ENCODE data around the gene PPBP.
"Not testable (repeated sequence)": the region's sequence is repeated elsewhere in the genome, so short reads cannot be mapped to it uniquely, and the experiment has no call there.

The PPBP gene

DNA sequence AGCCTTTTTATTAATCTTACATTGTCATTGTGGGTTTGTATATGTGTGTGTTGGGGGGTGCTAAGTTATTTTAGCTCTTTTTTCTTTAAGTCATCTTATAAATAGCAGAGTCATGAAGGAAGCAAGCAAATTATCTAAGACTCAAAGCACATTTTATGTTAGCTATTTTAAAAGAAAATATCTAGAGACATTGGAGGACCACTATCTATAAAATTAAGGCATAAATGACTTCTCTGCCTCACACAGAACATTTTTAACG is 3.7 kb upstream of the PPBP start:
- DNase-seq: no peak

DNA sequence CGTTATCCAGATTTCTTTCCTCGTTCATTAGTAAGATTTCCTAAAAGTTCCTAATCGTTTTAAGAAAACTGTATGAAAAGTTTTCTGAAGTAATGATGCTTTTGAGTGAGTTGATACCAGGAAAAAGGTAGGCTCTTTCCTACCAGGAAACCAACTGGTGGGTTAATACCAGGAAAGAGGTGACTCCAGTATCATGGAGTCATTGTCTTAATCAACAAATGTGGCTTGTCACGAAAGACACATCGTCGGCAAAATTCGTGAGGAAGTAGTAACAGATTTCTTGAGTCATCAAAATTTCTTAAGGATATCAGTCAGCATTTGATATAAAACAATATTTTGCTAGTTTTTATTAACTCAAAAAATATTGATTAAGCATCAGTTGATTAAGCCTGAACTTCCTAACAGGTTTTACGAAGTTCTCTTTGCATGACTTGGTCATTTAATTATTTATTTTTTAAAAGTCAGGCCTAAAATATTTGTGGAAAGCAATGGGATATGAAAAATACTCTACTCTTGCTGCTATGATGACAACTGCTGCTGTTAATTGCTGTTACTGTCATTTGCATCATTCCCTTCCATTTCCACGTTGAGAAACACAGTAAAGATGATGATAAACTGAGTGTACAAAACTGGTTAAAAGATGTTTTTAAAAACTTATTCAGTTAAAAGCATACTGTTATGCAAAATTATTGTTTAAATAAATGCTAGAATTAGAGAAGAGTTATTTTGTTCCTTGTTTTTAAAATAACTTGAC is 3.2 kb upstream of the PPBP start:
- no peak for DNase-seq

DNA sequence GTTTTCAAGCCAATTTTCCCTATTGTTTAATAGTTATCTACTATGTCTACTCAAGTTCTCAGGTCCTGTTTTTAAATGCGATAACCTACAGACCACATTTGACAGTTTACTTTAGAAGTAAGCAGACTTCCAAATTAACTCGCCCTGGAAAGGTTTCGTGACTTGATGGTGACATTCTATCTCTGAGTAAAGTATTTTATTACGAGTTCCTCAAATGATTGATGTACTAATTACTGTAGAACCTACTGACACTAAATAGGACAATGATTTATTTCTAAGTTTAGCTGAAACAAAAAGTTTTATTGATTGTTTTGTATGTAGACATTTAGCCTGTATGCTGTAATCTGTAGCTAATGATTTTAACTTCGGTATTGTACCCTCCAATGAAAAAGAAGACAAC is 1.9 kb upstream of the PPBP start:
- no peak for DNase-seq

DNA sequence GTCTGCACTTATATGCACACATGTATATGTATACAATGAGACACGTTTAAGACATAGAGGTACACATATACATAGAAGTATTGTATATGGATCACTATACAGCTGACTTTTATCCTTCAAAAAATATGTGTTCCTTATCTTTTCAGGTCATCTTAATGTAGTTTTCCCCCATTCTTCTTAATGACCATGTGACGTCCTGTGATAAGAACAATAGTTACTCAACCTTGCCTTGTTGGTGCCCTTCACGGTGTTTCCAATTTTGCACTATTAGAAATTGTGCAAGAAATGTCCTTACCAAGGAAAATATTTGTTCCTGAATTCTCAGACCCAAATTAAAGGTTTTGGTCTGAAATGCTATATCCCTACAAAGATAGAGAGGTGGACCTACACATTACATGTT is 1.0 kb upstream of the PPBP start:
- DNase-seq: no peak

DNA sequence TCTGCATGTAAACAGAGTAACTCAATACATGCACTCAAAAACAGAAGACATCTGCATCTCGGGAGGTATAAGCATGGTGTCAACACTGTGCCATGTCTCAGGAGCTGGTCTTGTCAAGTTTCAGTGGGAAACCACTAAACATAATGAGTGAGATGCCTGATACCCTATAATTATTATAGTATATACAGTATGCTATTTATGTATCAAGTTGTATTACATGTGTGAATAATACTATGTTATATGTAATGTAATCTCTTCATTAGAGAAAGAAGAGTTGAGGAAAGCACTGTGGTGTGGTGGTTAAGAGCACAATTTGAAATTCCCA is 2.5 kb downstream of the PPBP start:
- DNase-seq: no peak

DNA sequence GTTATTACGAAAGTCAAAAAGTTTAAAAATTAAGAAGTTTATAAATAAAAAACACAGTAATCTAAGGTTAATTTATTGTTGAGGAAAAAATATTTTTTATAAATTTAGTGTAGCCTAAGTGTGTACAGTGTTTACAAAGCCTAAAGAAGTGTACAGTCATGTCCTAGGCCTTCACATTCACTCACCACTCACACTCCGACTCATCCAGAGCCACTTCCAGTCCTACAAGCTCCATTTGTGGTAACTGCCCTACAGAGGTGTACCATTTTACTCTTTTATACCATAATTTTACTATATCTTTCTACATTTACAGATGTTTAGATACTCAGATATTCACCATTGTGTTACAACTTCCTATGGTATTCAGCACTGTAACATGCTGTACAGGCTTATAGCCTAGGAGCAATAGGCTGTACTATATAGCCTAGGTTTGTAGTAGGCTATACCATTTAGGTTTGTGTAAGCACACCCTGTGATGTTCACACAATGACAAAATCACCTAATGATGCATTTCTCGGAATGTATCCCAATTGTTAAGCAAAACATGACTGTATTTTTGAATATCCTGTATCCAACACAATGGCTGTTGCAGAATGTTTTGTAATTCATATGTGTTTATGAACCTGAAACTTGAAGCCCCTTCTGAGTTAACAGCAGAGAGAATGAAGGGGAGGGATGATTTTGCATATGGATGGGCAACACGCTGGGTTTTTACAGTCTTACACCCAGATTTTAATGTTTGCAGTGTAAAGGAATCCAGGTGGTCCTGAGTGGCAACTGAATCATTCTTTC is 3.1 kb downstream of the PPBP start:
- DNase-seq: no peak

DNA sequence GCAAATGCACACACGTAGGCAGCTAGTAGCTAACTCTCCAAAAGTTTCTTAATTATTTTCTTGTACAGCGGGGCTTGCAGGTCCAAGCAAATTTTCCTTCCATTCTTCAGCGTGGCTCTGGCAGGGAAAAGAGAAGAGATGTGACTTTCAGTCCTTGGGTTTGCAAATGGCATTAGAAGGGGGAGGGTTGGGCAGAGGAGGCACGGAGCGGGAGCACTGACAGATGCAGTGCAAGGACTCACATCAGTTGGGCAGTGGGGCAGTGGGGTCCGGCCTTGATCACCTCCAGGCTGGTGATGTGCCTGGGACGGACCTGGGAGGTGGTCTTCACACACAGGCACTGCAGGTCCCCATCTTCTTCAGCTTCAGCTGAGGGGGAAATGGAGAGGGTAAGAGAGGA is 6.8 kb downstream of the PPBP start:
- not testable (repeated sequence) for DNase-seq

DNA sequence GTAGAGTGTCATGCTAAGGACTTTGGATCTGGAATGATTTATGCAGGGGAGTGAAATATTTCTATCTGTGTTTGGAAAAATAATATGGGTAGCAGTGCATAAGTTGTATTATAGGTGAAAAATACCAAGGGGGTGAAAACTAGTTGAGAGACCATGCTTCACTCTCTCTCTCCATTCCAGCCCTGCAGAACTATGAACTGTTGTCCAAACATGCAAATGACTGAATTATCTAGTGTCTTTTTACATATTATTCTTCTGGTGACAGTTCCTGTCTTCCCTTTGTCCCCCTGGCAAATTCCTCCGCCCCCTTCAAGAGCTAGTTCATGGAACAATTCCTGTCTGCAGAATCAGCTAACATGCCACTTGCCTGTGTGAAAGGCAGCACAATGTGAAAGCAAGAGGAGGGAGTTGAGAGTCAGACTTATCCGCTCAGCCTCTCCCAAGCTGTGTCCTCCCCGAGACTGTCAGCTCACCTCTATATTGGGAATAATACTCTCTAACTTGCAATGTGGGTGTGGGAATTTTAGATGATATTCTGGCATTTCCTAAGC is 8.5 kb downstream of the PPBP start:
- DNase-seq: no peak

DNA sequence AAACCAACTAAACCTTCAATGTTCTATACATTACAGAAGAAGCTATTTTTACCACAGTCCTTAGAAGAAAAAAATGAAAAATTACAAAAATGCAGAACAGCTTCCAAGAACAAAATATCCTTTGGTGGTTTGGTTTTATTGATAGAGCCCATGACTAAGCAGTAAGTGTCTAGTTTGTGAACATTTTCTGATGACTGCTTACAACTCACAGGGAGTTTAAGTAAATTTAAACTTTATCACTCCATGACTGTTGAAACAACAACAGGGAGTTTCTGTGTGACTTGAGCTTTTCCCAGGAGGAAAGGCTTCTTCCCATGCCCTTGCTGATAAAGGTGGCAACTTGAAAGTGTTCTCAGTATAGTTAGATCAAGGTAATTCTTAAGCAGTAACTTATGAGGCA is 9.1 kb downstream of the PPBP start:
- DNase-seq: no peak

DNA sequence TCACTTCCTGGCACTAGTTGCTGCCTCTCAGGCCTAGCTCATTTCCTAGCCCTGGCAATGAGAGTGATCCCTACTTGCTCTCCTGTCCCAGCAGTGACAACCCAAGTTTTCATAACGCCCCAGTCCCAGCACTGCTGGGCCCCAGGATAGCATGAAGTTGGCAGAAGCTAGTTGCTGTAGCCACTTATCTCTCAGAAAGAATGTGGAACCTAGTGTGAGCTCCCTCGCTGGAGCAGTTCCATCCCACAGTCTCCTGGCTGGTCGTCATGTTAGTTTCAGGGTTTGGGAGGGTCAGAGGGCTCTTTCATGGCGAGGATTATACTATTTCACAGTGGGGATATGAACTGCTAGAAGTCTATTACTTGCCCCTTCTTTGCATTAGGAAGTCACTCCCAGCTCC is 11.3 kb downstream of the PPBP start:
- DNase-seq: no peak

DNA sequence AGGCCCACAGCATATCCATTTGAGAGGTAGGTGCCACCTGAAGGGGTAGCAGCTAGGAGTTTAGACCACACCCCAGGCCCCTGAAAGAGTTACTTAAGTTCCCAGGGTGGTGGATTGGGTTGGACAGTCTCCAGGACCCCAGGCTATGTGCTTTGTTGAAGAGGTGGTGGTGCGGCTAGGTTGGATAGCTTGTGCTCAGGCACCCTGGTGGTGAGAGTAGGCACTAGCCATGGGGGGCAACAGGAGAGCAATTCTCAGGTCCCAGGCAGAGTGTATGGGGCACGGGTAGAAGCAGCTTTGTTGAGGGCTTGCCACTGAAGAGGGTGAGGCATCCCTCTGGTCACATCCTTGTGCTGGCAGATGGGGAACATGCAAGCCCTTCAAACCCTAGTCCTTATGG is 11.8 kb downstream of the PPBP start:
- DNase-seq: no peak

DNA sequence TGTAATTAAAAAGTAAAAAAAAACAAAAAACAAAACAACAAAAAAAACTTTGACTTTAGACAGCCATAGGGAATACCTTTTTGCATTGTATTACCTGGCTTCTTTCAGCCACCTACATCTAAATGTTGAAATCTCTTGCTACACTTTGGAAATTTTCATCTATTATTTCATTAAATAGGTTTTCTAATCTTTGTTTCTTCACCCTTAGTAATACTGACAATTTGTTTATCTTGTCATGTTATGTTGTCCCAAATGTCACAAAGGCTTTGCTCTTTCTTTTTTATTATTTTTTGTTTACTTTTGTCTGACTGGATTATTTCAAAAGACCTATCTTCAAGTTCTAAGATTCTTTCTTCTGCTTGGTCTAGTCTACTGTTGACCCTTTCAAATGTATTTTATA is 13.6 kb downstream of the PPBP start:
- DNase-seq: no peak

DNA sequence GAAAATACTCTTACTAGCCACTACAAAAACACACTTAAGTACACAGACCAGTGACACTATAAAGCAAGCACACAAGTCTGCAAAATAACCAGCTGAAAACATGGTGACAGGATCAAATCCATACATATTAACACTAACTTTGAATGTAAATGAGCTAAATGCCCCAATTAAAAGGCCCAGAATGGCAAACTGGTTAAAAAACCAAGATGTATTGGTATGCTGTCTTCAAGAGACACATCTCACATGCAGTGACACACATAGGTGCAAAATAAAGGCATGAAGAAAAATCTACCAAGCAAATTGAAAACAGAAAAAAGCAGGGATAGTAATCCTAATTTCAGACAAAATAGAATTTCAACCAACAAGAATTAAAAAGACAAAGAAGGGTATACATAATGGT is 17.0 kb downstream of the PPBP start:
- DNase-seq: no peak

DNA sequence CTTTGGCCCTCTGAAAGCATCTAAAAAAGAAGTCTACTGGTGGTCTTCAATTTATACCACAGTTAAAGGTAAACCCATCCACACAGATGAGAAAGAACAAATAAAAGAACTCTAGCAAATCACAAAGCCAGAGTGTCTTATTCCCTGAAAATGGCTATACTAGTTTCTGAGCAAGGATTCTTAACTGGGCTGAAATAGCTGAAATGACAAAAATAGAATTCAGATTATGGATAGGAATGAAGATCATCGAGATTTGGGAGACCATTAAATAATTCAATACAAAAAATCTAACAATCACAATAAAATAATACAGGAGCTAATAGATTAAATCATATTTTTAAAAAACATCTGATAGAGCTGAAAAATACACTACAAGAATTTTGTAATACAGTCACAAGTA is 18.0 kb downstream of the PPBP start:
- no peak for DNase-seq

DNA sequence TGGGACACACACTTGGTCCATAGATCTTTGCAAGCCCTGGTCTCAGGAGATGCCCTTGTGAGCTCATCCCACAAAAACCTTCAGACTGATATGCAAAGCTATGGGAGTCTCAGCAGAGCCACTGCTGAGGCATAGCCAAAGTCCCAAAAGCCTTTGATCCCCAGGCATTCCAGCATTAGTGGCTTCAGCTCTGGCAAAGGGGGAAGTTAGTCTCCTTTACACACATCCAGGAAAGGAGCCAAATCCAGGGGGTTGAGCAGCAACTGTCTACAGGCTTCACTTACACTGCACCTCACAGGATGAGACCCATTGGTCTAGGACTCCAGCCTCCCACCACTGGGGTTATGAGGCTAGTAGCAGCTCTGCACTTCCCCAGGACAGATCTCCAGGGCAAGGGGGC is 20.1 kb downstream of the PPBP start:
- no peak for DNase-seq

DNA sequence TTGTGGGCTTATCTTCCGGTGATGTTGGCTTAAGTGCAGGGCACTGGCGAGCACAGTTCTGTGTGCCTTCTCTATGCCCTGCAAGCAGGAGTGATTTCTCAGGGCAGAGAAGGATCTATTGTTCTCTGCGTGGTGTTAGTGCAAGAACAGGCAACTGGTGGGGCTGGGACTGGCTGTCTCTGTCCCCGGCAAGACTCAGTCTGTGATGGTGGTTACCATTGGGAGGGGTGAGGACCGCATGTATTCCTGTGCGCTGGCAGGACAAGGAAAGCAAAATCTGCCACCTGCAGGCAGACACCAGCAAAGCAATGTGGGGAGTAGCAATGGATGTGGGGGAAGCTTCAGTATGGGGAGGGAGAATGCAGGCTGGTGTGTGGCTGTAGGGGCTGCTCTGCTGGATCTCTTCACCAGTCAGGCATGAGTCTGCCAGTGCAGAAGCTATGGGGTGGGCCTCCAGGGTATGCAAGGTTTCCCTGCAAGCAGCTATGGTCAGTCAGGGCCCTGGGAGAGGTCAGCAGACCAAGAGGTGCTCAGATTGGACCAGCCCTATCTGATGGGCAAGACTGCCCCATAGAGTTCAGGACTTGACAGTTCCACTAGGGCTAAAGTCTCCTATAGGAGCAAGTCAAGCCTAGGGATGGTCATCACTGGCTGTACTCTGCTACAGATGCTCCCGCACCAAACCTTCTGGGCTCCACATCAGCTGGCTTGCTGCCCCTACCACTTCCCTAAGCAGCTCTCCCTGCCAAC is 23.0 kb downstream of the PPBP start:
- DNase-seq: no peak

DNA sequence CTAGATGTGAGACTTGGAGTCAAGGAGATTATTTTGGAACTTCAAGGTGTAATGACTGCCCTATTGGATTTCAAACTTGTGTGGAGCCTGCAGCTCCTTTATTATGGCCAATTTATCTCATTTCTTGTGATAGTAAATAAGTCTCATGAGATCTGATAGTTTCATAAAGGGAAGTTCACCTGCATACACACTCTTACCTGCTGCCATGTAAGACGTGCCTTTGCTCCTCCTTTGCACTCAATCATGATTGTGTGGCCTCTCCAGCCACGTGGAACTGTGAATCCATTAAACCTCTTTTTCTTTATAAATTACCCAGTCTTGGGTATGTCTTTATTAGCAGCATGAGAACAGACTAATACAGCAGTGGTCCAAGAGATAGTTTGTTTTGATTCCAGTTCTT is 25.3 kb downstream of the PPBP start:
- no peak for DNase-seq

DNA sequence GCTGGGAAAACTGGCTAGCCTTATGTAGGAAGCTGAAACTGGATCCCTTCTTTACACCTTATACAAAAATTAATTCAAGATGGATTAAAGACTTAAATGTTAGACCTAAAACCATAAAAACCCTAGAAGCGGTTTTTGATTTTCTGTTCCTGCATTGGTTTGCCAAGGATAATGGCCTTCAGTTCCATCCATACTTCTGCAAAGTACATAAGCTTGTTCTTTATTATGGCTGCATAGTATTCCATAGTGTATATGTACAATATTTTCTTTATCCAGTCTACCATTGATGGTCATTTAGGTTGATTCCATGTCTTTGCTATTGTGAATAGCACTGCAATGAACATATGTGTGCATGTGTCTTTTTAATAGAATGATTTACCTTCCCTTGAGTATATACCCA is 28.9 kb downstream of the PPBP start:
- not testable (repeated sequence) for DNase-seq

DNA sequence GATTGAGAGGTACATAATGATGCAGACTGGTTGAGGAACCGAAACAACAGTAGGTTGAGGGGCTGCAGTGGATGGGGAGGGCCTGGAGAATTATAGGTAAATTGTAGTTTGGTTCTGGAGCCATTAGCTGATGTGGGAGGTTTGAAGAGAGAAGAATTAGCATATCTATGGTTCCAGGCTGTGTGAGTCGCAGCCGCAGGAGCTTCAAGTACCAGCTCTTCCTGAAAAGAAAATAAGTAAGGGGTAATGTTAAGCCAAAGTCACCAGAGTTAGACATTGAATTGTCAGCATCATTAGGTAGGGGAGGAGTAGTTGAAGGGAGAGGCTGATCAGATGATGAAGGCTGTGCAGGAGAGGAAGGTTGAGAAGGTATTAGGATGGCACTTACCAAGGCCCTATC is 35.6 kb downstream of the PPBP start:
- DNase-seq: no peak

DNA sequence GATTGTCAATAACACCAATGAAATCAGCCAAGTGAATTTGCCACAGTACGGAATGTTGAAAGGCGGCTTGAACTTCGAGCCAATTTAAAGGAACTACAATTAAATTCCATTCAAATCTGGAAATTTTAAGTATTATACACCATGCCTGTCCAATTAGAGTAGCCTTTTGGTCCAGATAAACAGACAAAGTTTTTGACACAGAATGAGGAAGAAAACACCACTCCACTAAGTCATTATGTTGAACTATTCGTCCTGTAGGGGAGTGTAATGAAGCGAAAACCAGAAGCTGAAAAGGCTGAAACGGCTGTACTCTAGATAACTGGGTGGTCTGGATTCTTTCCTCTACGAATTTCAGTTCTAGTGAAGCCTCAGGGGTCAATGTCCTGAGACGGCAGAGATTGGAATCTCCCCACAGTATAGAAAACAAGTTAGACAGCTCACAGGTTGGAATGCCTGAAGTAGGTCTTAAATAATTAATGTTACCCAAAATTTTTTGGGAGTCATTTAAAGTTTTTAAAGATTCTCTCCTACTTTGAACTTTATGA is 37.5 kb downstream of the PPBP start:
- not testable (repeated sequence) for DNase-seq

DNA sequence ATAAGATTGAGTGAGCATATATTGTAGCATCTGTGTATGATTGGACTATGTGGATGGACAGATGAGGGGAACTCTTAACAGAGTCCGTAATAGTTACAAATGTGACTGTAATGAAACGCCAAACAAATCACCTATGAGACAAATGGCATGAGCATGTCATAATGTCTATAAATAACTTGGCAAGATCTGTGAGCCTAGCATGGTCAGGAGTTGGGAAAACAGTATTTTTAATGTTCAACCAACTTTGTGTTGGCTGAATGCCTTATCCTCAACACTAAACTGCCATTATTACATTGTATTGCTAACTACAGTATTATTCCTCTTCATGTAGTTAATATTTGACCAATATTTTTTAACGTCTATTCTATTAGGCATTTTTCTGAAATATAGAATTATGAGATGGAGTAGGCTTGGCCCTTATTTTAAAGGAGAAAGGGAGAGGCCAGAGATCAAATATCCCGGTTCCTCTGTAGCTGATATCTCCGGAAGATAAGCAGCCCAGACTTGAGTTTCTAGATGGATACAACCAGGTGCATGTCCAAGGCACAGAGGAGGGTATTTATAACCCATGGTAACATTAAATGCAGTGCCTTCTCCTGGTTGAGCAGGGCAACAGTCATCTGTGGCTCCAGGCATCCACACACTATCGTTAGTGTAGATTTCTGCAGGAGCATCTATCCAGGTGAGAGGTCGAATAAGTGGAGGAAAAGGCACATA is 38.8 kb downstream of the PPBP start:
- DNase-seq: no peak

DNA sequence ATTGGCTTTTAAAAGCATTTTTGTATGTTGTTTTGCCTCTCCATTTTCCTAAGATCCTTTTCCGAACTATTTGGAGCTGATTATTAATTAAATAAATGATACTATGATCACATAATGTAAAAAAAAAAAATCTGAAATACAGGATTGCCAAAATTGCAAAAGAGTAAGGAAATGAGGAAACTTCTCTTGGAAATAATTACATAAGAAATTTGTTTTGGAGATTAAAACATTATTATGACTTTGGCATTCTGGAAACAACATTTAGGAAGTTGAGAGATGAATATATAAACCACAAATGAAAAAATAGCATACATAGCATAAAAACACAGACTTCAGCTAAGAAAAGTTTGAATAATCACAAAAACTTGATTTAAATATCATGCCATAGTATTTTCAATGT is 39.7 kb downstream of the PPBP start:
- DNase-seq: no peak
